GM23248 (cell line): ENCODE measurements around the gene STX8.

Source experiments
- EZH2 ChIP-seq: fragments of 200-600 bp; sonication (generic); IDR thresholded peaks from 2 replicates; pipeline ENCODE4 v1.6.1; 2018; ENCODE audit warnings: antibody characterized with exemption, mild to moderate bottlenecking; ENCODE audit not compliant: insufficient read depth, poor library complexity, severe bottlenecking
- EZH2phosphoT487 ChIP-seq: fragments of 200-600 bp; sonication (generic); IDR thresholded peaks from 2 replicates; pipeline ENCODE4 v1.6.1; 2018; ENCODE audit warnings: antibody characterized with exemption, moderate library complexity, mild to moderate bottlenecking, low read depth; ENCODE audit not compliant: insufficient read depth

DNA sequence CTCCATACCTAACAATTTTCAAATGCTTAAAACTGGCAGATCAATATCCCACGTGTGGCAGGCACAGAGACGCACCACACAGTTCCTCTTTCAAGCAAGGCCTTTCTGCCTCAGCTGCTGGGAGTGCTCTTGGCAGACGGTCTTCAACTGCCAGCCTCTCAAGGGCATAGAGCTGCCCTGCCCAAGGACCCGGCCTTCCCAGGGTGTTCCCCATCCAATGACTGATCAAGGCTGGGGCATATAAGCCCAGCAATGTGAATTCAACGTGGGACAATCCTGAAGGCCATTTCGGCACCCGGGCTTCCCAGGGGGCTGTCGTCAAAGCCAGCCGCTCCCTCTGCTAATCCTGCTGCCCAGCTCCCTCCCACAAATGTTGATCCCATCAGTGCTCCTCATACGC, 107.1 kb downstream of the STX8 start:
- no peak for TF ChIP-seq EZH2
- no peak for TF ChIP-seq EZH2phosphoT487
